Endothelial cell of umbilical vein (primary cell): ENCODE data around the gene MRPS27. TPM values are rescaled to one million over a fixed set of nuclear protein-coding genes. Genes with fewer than 3 reads are reported as not detected.
A peak's percentile ranks its signal among the peaks of the same experiment; 100 is the strongest.

Experiments
- BruUV-seq: library from RNA; stranded (reverse); fragments of 400-500 nt; replicated peaks from 2 replicates; lab custom pipeline; 2021; lab: Mats Ljungman, UMichigan
- CTCF ChIA-PET: fragments of 300-600, 350-600 bp; sonication (Branson Sonifier 250); formaldehyde crosslinking; loops from one replicate; lab custom pipeline; 2021; ENCODE audit warnings: antibody characterized with exemption, inconsistent platforms; lab: Charles Lee
- POLR2A ChIA-PET: fragments of 300-600, 350-600 bp; sonication (Branson Sonifier 250); formaldehyde crosslinking; loops from one replicate; lab custom pipeline; 2021; ENCODE audit warnings: antibody characterized with exemption, inconsistent platforms; lab: Charles Lee
- DNase-seq: peaks from one replicate; pipeline ENCODE4 v3.0.0-alpha.2; 2011; ENCODE audit warnings: low read depth, low spot score
- FAIRE-seq: peaks from 2 replicates; lab custom pipeline; 2011; peaks lifted over from hg19 to GRCh38; lab: Jason Lieb, UNC
- H2AFZ ChIP-seq: 2 replicates; pipeline ENCODE4 v1.6.0; 2012; ENCODE audit warnings: low read depth, low read length, control low read depth, inconsistent platforms
- H3K27ac ChIP-seq: 2 replicates; pipeline ENCODE4 v1.5.1; 2011; ENCODE audit warnings: low read depth, mild to moderate bottlenecking, control low read depth, low read length, moderate library complexity; ENCODE audit not compliant: insufficient read depth
- H3K27me3 ChIP-seq, 2 experiments: 2 replicates each; pipeline versions ENCODE4 v1.6.0 to v1.6.1; 2011; ENCODE audit warnings: low read length in 2 of 2, mixed read lengths in 1 of 2; ENCODE audit not compliant: control insufficient read depth in 2 of 2, insufficient read depth in 2 of 2
- H3K36me3 ChIP-seq, 2 experiments: 2 replicates in 1 of 2; 3 replicates in 1 of 2; pipeline ENCODE4 v1.5.1; 2011; ENCODE audit warnings: low read length in 2 of 2, mild to moderate bottlenecking in 1 of 2, moderate library complexity in 1 of 2; ENCODE audit not compliant: control insufficient read depth in 2 of 2, insufficient read depth in 2 of 2; ENCODE audit errors: extremely low read depth in 1 of 2
- H3K4me1 ChIP-seq: 3 replicates; pipeline ENCODE4 v1.5.1; 2011; ENCODE audit warnings: mild to moderate bottlenecking, low read length; ENCODE audit not compliant: control insufficient read depth, insufficient read depth; ENCODE audit errors: extremely low read depth
- H3K4me2 ChIP-seq: 2 replicates; pipeline ENCODE4 v1.6.1; 2011; ENCODE audit warnings: low read length, control low read depth, mixed read lengths; ENCODE audit not compliant: insufficient read depth
- H3K4me3 ChIP-seq, 3 experiments: fragments of 200-600 bp in 1 of 3; sonication (generic), shearing (Covaris generic) in 1 of 3; replicated peaks in 1 of 3; 2 replicates each; pipeline ENCODE4 v1.5.1; 2011 to 2016; ENCODE audit warnings: control low read depth in 3 of 3, low read length in 3 of 3, mild to moderate bottlenecking in 2 of 3, inconsistent platforms in 1 of 3, low read depth in 1 of 3, moderate library complexity in 1 of 3; ENCODE audit not compliant: insufficient read depth in 1 of 3
- H3K79me2 ChIP-seq: 2 replicates; pipeline ENCODE4 v1.6.0; 2012; ENCODE audit warnings: low read length, inconsistent platforms; ENCODE audit not compliant: control insufficient read depth, insufficient read depth
- H3K9ac ChIP-seq: replicated peaks from 2 replicates; pipeline ENCODE3; 2011; ENCODE audit warnings: low read length, control low read depth; ENCODE audit not compliant: insufficient read depth; ENCODE audit errors: extremely low read depth
- H3K9me1 ChIP-seq: replicated peaks from 3 replicates; pipeline ENCODE4 v1.6.0; 2011; ENCODE audit warnings: mild to moderate bottlenecking, low read length; ENCODE audit not compliant: control insufficient read depth, insufficient read depth; ENCODE audit errors: extremely low read depth
- H3K9me3 ChIP-seq: replicated peaks from 2 replicates; pipeline ENCODE4 v1.5.1; 2012; ENCODE audit warnings: low read length, inconsistent platforms; ENCODE audit not compliant: control insufficient read depth, insufficient read depth
- H4K20me1 ChIP-seq: replicated peaks from 2 replicates; pipeline ENCODE3; 2011; ENCODE audit warnings: mild to moderate bottlenecking, low read length; ENCODE audit not compliant: control insufficient read depth, insufficient read depth; ENCODE audit errors: extremely low read depth
- EZH2 ChIP-seq: IDR thresholded peaks from 2 replicates; pipeline ENCODE4 v1.6.1; 2012; ENCODE audit warnings: borderline replicate concordance, low read depth, mild to moderate bottlenecking, moderate library complexity, low read length, inconsistent platforms; ENCODE audit not compliant: severe bottlenecking
- FOS ChIP-seq: IDR thresholded peaks from 2 replicates; pipeline ENCODE4 v1.6.1; 2011; ENCODE audit warnings: mild to moderate bottlenecking, low read length, moderate library complexity, borderline replicate concordance; ENCODE audit not compliant: insufficient read depth
- GATA2 ChIP-seq: IDR thresholded peaks from 2 replicates; pipeline ENCODE4 v1.7.0; 2011; ENCODE audit warnings: low read depth, mild to moderate bottlenecking, moderate library complexity, mixed read lengths, low read length; ENCODE audit not compliant: insufficient read length, insufficient read depth
- JUN ChIP-seq: IDR thresholded peaks from 2 replicates; pipeline ENCODE4 v1.6.1; 2011; ENCODE audit warnings: borderline replicate concordance, low read depth; ENCODE audit not compliant: insufficient read length, insufficient read depth
- MAX ChIP-seq: IDR thresholded peaks from 2 replicates; pipeline ENCODE4 v1.6.1; 2011; ENCODE audit not compliant: insufficient read depth, insufficient read length
- MYC ChIP-seq: IDR thresholded peaks from one replicate; pipeline ENCODE4 v1.6.1; 2011; ENCODE audit warnings: mild to moderate bottlenecking, low read depth, low read length
- POLR2A ChIP-seq: IDR thresholded peaks from 2 replicates; pipeline ENCODE4 v1.6.1; 2012; ENCODE audit warnings: low read depth, mild to moderate bottlenecking, control low read depth, low read length
- POLR2AphosphoS5 ChIP-seq: IDR thresholded peaks from 2 replicates; pipeline ENCODE4 v1.6.1; 2012; ENCODE audit warnings: low read depth, mild to moderate bottlenecking, control low read depth, low read length, moderate library complexity; ENCODE audit not compliant: insufficient read depth
- dilution Hi-C: fragments of 300-500 bp; cut with MboI; formaldehyde crosslinking; loops from one replicate; pipeline ENCODE4 v1.15.0; 2019; ENCODE audit warnings: low sequenced_read_pairs; ENCODE audit not compliant: extremely low pct_ligation_motif_present
- intact Hi-C: fragments of 100-400 bp; cut with micrococcal nuclease; formaldehyde crosslinking; loops from one replicate; pipeline ENCODE4 v1.10.0; 2022
- polyA plus RNA-seq, 4 experiments: library from polyadenylated mRNA; depleted of rRNA in 3 of 4; stranded (reverse) in 3 of 4; unstranded in 1 of 4; fragments of >200 nt; gene quantifications; 2 replicates each; pipeline versions ENCODE4 v1.2.1 to v1.2.3, GENCODE V29; 2011 to 2012; ENCODE audit warnings: missing spikeins in 1 of 4
- total RNA-seq: library from RNA; stranded (reverse); gene quantifications from 2 replicates; pipeline ENCODE4 v1.2.3, GENCODE V29; 2021
- TF ChIP-seq, protein P1 (sequence below), 2 donors: IDR thresholded peaks; 1 replicate in 1 of 2; 2 replicates in 1 of 2; pipeline ENCODE4 v1.5.1; 2011; ENCODE audit warnings: low read length in 2 of 2, mild to moderate bottlenecking in 2 of 2, moderate library complexity in 2 of 2, control low read depth in 1 of 2, inconsistent platforms in 1 of 2, low read depth in 1 of 2; ENCODE audit not compliant: insufficient read depth in 1 of 2; ENCODE audit errors: extremely low read depth in 1 of 2

The MRPS27 gene
- total and polyA plus RNA-seq, 2 donors (not counting 3 experiments of a cell fraction or from before 2014, with no cell fraction given), result 56.0 to 67.1 TPM

DNA sequence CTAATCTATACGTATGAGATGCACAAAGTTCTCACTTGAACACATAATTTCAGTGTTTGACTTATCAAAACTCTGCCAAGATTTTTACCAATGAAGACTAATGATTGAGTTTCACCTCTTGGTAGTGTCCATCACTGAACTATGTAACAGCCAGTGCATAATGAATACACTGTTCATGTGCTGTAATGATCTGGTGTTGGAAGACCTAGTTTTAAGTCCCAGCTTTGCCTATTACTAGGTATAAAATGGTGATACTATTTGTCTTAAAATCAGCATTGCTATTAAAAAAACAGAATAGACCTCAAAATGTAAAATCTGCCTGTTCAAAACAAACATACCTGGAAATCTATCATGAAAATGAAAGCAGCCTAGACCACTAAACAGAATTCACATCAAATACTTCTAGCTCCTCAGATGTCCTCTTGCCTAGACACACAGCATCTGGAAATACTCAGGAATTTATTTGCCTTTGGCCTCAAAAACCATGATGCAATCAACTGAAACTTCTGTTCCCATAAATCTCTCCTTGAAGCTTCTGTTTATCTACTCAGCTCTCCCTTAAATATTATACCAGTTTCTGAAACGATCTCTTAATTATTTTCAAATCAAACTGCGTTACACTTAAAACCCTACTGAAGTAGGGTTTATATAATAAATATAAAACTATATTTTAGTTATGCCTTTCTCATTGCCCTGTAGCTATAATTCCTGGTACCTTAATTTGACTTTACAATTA lies 38.1 kb downstream of the MRPS27 start:
- intact Hi-C loops (no loop called here), dilution Hi-C loops (no loop called here)
- H4K20me1 ChIP-seq, result no peaks in the 10 kb centered on the region
- no TSS peak for BruUV-seq
- POLR2A ChIA-PET, result interaction anchor here (0.6 to 1.3 kb wide), 3 partner anchors 26 to 582 kb away, joined by 3 to 5 read pairs (median 3); no protein-coding TSS in a partner anchor
- CTCF ChIA-PET, result interaction anchor here (0.7 to 4.1 kb wide), 18 partner anchors 9 to 536 kb away, joined by 3 to 22 read pairs (median 4); no protein-coding TSS in a partner anchor
- H3K9me1 ChIP-seq, result no peaks in the 10 kb centered on the region
- H3K27me3 ChIP-seq, result no peaks in the 10 kb centered on the region
- H3K9me3 ChIP-seq, result no peaks in the 10 kb centered on the region
- TF ChIP-seq JUN (no peak), FOS (no peak), EZH2 (no peak), MYC (no peak), MAX (no peak), POLR2AphosphoS5 (no peak), GATA2 (no peak), POLR2A (no peak)
- TF ChIP-seq, protein P1, sequence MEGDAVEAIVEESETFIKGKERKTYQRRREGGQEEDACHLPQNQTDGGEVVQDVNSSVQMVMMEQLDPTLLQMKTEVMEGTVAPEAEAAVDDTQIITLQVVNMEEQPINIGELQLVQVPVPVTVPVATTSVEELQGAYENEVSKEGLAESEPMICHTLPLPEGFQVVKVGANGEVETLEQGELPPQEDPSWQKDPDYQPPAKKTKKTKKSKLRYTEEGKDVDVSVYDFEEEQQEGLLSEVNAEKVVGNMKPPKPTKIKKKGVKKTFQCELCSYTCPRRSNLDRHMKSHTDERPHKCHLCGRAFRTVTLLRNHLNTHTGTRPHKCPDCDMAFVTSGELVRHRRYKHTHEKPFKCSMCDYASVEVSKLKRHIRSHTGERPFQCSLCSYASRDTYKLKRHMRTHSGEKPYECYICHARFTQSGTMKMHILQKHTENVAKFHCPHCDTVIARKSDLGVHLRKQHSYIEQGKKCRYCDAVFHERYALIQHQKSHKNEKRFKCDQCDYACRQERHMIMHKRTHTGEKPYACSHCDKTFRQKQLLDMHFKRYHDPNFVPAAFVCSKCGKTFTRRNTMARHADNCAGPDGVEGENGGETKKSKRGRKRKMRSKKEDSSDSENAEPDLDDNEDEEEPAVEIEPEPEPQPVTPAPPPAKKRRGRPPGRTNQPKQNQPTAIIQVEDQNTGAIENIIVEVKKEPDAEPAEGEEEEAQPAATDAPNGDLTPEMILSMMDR (IDR thresholded peaks at IDR 0.05; ENCODE audit: extremely low read depth in 1 of 2, insufficient read depth in 1 of 2, low read depth in 1 of 2, low read length in 2 of 2), result no peak
- no peak overlapping the region for H3K27ac ChIP-seq
- DNase-seq, result peak; percentile 39
- no peak for FAIRE-seq
- peaks cover 18% of the 10 kb centered on the region for H3K4me1 ChIP-seq
- no peak overlapping the region for H3K4me2 ChIP-seq
- H3K4me3 ChIP-seq, result no peak overlapping the region
- H3K79me2 ChIP-seq, result peaks cover 4% of the 10 kb centered on the region
- H3K36me3 ChIP-seq, result no peaks in the 10 kb centered on the region
- no peak overlapping the region for H2AFZ ChIP-seq
- no peak overlapping the region for H3K9ac ChIP-seq
